ENCODE data around the gene CRYBG2.
"Not testable (repeated sequence)": the region's sequence is repeated elsewhere in the genome, so short reads cannot be mapped to it uniquely, and the experiment has no call there.

Gene CRYBG2

DNA sequence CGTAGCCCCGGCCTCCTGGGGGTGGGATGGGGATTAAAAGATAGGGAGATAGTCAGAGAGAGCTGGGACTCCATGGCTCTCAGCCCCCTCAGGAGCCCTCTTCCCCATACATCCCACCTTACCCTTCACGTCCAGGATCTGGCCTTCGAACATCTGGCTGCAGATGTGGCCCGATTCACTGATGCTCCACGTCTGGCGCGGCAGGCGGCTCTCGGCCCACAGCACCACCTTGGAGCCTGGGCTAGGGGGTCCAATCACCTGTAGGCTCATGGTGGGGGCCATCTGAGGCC is 31.9 kb downstream of the CRYBG2 start:
- no peak for DNase-seq (ENCODE audit: low read depth in 2 of 2, low spot score in 1 of 2)

- peak; percentile 92 to 96 for DNase-seq (ENCODE audit: low read depth in 2 of 2, low spot score in 1 of 2)
Observed at GRCh38 chr1:26321315-26322041, 32.5 kb downstream of the CRYBG2 start.

GRCh38 chr1:26320896-26321295 is 33.0 kb downstream of the CRYBG2 start:
- DNase-seq (ENCODE audit: low read depth in 2 of 2, low spot score in 1 of 2), result no peak

- no peak for DNase-seq (ENCODE audit: low read depth in 2 of 2, low spot score in 1 of 2)
Observed at GRCh38 chr1:26318338-26319064, 35.4 kb downstream of the CRYBG2 start.

DNA sequence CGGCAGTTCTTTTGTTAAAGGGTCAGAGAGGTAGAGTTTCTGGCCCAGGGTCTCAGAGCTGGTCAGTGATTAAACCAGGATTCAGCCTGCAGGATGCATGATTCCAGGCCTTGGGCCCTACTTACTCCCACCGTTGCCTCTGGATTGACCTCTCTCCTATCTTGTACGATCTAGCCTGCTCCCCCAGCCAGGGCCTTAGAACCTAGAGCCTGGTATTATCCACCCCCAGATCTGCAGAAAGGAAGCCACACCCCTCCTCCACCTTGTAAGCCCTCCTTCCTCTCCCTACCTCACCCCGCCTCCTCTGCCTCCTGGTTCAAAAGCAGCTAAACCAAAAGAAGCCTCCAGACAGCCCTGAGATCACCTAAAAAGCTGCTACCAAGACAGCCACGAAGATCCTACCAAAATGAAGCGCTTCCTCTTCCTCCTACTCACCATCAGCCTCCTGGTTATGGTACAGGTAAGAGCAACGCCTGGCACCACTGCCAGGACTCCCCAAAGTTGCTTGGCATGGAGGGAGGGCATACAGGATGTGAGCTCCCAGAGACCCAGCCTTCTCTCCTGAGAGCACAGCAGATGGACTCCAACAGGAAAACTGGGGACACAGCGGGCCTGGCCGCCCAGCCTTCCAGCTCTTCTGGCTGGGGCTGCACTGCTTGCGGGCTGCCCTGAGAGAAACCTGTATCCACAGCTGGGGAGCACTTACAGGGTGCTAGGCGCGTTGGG is 36.2 kb downstream of the CRYBG2 start, which contains the start of gene CD52:
Gene CD52 (plus strand): TSS at position 347 of the 726 bp plus-strand sequence. CDS start 60 bp downstream, at position 407.
- peak in 1 of 2 donors; percentile 36 for DNase-seq (ENCODE audit: low read depth in 2 of 2, low spot score in 1 of 2)

DNA sequence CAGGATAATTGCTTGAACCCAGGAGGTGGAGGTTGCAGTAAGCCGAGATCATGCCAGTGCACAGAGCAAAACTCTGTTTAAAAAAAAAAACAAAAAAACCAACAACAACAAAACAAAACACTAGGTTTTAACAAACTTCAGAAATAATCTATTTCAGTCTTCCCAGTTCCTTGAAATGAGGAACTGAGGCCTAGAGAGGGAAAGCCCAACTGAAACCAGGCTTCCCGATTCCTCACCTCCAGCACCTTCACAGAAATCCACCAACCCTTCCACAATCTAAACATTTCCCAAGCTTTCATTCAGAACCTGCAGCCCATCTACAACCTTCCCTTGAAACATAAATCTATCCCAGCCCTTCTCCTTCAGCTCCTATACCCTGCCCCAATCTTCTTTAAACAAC is 36.8 kb downstream of the CRYBG2 start:
- DNase-seq (ENCODE audit: low read depth in 2 of 2, low spot score in 1 of 2), result no peak

- DNase-seq (ENCODE audit: low read depth in 2 of 2, low spot score in 1 of 2), result no peak
Observed at GRCh38 chr1:26315874-26316850, 37.8 kb downstream of the CRYBG2 start.

DNA sequence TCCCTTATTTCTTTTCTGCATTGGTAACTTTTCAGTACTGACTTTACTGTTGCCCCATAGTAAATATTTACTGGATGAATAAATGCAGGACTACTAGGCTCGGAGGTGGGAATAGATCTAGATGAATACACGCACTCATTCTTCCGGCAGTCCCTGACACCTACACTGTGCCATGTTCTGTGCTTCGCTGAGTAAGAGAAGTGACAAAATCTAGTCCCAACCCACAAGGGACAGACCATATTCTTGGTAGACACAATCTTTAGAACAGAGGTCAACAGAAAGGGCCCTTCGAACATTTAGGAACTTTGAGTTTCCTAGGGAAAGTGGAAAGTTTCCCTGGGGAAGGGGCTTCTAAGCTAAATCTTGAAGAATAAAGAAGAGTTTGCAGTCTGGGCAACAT is 39.4 kb downstream of the CRYBG2 start:
- no peak for DNase-seq (ENCODE audit: low read depth in 2 of 2, low spot score in 1 of 2)

DNA sequence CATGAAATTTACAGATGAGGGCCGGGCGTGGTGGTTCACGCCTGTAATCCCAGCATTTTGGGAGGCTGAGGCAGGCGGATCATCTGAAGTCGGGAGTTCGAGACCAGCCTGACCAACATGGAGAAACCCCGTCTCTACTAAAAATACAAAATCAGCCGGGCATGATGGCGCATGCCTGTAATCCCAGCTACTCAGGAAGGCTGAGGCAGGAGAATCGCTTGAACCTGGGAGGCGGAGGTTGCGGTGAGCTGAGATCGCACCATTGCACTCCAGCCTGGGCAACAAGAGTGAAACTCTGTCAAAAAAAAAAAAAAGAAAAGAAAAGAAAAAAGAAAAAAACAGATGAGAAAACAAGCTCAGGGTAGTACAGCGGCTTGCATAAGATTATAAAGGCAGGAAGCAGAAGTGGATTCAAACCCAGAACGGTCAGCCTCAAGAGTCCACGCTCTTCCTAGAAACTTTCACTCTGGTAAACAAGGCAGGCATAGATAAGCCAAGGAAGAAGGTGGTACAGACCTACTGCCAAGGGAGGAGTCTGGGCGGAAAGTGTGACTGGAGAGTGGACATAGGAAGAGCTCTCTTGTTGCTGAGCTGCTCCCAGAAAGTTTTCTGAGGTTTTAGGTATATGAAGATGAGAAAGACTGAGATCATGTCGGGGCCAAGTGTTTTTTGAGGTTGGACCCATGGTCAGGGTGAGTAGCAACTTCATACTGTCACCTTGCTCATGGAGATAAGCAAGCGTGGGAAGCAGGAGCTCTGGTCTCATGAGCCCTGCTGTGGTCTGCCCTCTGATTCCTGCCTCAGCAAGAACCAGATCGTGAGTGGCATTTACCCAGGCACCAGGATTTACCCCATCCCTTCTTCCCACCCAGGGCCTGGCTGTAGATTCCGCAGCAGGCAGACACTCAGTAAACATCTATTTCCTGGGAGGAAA is 45.7 kb downstream of the CRYBG2 start:
- not testable (repeated sequence) for DNase-seq (ENCODE audit: low read depth in 2 of 2, low spot score in 1 of 2)

- DNase-seq (ENCODE audit: low read depth in 2 of 2, low spot score in 1 of 2), result no peak
Observed at GRCh38 chr1:26307363-26307781, 46.6 kb downstream of the CRYBG2 start.

GRCh38 chr1:26306290-26307229 is 47.4 kb downstream of the CRYBG2 start, which contains the start of gene UBXN11:
Gene UBXN11 (minus strand): TSS chr1:26306636. CDS start chr1:26302883, 3,753 bp downstream.
- peak; percentile 80 to 83 for DNase-seq (ENCODE audit: low read depth in 2 of 2, low spot score in 1 of 2)

- DNase-seq (ENCODE audit: low read depth in 2 of 2, low spot score in 1 of 2), result no peak
Observed at GRCh38 chr1:26305667-26306289, 48.2 kb downstream of the CRYBG2 start.

DNA sequence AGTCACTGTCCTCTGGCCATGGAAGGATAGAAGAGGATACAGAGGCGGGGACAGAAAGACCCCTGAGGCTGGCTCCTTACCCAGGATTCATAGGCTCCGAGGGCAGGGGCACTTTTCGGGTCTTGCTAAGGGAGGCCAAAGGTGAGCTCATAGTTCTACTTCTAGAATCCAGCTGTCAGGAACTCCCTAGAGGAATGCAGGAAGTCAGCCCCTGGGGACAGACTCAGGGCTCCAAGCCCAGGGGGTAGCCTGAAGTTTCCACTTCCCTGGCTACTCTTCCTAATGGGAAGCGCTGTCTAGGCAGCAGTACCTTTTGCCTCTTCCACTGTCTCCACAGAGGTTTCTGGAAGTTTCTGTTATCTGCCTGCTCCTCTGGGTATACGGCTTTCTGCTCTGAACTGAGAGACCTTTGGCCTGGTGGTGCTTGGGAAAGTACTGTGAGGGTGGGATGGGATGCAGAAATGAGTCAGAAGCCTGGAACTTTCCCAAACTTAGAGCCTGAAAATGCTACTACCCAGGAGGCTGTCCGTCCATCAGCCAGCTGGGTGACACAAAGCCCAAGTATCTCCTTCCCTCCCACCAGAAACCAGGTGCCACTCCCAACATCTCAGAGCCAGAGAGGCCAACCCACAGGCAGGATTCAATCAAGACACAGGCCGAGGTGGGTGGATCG is 51.1 kb downstream of the CRYBG2 start:
- DNase-seq (ENCODE audit: low read depth in 2 of 2, low spot score in 1 of 2), result no peak

GRCh38 chr1:26300578-26301275 is 53.2 kb downstream of the CRYBG2 start:
- DNase-seq (ENCODE audit: low read depth in 2 of 2, low spot score in 1 of 2), result no peak

DNA sequence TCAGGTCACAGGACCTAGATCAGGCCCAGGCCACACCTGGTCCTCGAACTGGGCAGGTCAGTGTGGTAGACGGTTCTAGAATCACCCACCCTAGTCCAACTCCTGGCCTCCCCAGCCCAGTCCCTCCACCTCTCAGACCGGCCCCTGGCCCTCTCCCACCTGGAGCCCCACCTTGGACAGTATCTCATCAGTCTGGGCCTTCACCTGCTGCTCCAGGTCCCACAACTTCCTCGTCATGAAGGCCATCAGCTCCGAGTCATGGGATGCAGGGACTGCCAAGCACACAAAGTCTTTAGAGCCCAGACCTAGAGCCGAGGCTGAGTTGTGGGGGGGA is 56.2 kb downstream of the CRYBG2 start:
- no peak for DNase-seq (ENCODE audit: low read depth in 2 of 2, low spot score in 1 of 2)

- no peak for DNase-seq (ENCODE audit: low read depth in 2 of 2, low spot score in 1 of 2)
Observed at GRCh38 chr1:26297057-26297790, 56.7 kb downstream of the CRYBG2 start.
